Glutamatergic neuron (in vitro differentiated cells): ENCODE results near the gene MIOX. TPM values are rescaled to one million over a fixed set of nuclear protein-coding genes. Genes with fewer than 3 reads are reported as not detected.

Experiments used
- DNase-seq: peaks from one replicate; pipeline ENCODE4 v3.0.0; 2022
- H3K27ac Mint-ChIP-seq: one replicate; pipeline ENCODE4 v1.8.0; 2020; ENCODE audit warnings: mild to moderate bottlenecking, mixed read lengths, inconsistent platforms; ENCODE audit not compliant: unreplicated experiment
- H3K27me3 Mint-ChIP-seq: one replicate; pipeline ENCODE4 v1.8.0; 2020; ENCODE audit warnings: mild to moderate bottlenecking, moderate library complexity, mixed read lengths, inconsistent platforms; ENCODE audit not compliant: unreplicated experiment
- H3K36me3 Mint-ChIP-seq: one replicate; pipeline ENCODE4 v1.8.0; 2020; ENCODE audit warnings: mild to moderate bottlenecking, mixed read lengths, inconsistent platforms; ENCODE audit not compliant: unreplicated experiment
- H3K4me1 Mint-ChIP-seq: one replicate; pipeline ENCODE4 v1.8.0; 2020; ENCODE audit warnings: mild to moderate bottlenecking, low read depth, mixed read lengths, inconsistent platforms; ENCODE audit not compliant: unreplicated experiment
- H3K4me3 Mint-ChIP-seq: one replicate; pipeline ENCODE4 v1.8.0; 2020; ENCODE audit warnings: mild to moderate bottlenecking, mixed read lengths, inconsistent platforms; ENCODE audit not compliant: unreplicated experiment
- H3K9me3 Mint-ChIP-seq: one replicate; pipeline ENCODE4 v1.8.0; 2020; ENCODE audit warnings: mild to moderate bottlenecking, moderate library complexity, mixed read lengths, inconsistent platforms; ENCODE audit not compliant: unreplicated experiment
- CTCF ChIP-seq: fragments of 200-600 bp; sonication (generic); IDR thresholded peaks from one replicate; pipeline ENCODE4 v1.5.0; 2021; ENCODE audit not compliant: partially characterized antibody, unreplicated experiment
- total RNA-seq: library from RNA; stranded (reverse); fragmentation: NEBNext Ultra II Directional; extraction: Animal tissue kit (Norgen Biotek cat#: 25700); gene quantifications from one replicate; pipeline ENCODE4 v1.2.1, GENCODE V29; 2021; ENCODE audit not compliant: unreplicated experiment

The MIOX gene
- total RNA-seq, 1 donor from 2014 or later: 4.0 TPM

- H3K27me3 Mint-ChIP-seq: no peaks in the 10 kb centered on the region
- H3K4me3 Mint-ChIP-seq: no peak overlapping the region
- H3K4me1 Mint-ChIP-seq: no peaks in the 10 kb centered on the region
- H3K36me3 Mint-ChIP-seq: no peaks in the 10 kb centered on the region
- no peak for TF ChIP-seq CTCF
- no peak overlapping the region for H3K27ac Mint-ChIP-seq
- peaks cover 2% of the 10 kb centered on the region for H3K9me3 Mint-ChIP-seq
- no peak for DNase-seq
Measured at GRCh38 chr22:50500452-50500851, 13.8 kb downstream of the MIOX start.

GRCh38 chr22:50502096-50502495 lies 15.4 kb downstream of the MIOX start:
- Mint-ChIP-seq H3K4me1 (no peaks in the 10 kb centered on the region), H3K36me3 (no peaks in the 10 kb centered on the region), H3K9me3 (peaks cover 4% of the 10 kb centered on the region), H3K27me3 (peaks cover 1% of the 10 kb centered on the region), H3K27ac (no peak overlapping the region), H3K4me3 (no peak overlapping the region)
- peak; percentile 13 for DNase-seq
- TF ChIP-seq CTCF: no peak

- DNase-seq: peak; percentile 15
Measured at GRCh38 chr22:50502628-50503474, 16.2 kb downstream of the MIOX start.

GRCh38 chr22:50503475-50504145 lies 17.0 kb downstream of the MIOX start:
- peak; percentile 62 for DNase-seq
- no peak for TF ChIP-seq CTCF
- H3K36me3 Mint-ChIP-seq: no peaks in the 10 kb centered on the region
- H3K4me1 Mint-ChIP-seq: no peaks in the 10 kb centered on the region
- no peak overlapping the region for H3K4me3 Mint-ChIP-seq
- peaks cover 3% of the 10 kb centered on the region for H3K27me3 Mint-ChIP-seq
- no peak overlapping the region for H3K27ac Mint-ChIP-seq
- H3K9me3 Mint-ChIP-seq: peaks cover 6% of the 10 kb centered on the region

More at GRCh38 chr22:50502628-50503474, 16.2 kb downstream of the MIOX start:
- Mint-ChIP-seq H3K27ac (no peak overlapping the region), H3K27me3 (peaks cover 3% of the 10 kb centered on the region), H3K36me3 (no peaks in the 10 kb centered on the region), H3K9me3 (peaks cover 6% of the 10 kb centered on the region), H3K4me1 (no peaks in the 10 kb centered on the region), H3K4me3 (no peak overlapping the region)
- TF ChIP-seq CTCF: no peak
